Measurements from ENCODE around the gene GPR143.

GRCh38 chrX:9724711-9725110 is 40.9 kb downstream of the GPR143 start:
- no peak for TF ChIP-seq CTCF (IDR thresholded peaks at IDR 0.05; ENCODE audit: insufficient read depth, low read depth, low read length)
- TF ChIP-seq EZH2 (IDR thresholded peaks at IDR 0.05; ENCODE audit: insufficient read depth, low read length) = no peak

Data from astrocyte (in vitro differentiated cells and primary cell).